Ishikawa (cell line): ENCODE results near the gene DEGS2.

Source experiments
- CEBPB ChIP-seq: IDR thresholded peaks from 2 replicates; pipeline ENCODE4 v1.6.1; 2012
- CREB1 ChIP-seq: IDR thresholded peaks from 2 replicates; pipeline ENCODE4 v1.6.1; 2012; ENCODE audit warnings: low read depth
- EGR1 ChIP-seq: IDR thresholded peaks from 2 replicates; pipeline ENCODE4 v1.6.1; 2012
- EP300 ChIP-seq: IDR thresholded peaks from 2 replicates; pipeline ENCODE4 v1.6.1; 2012; ENCODE audit warnings: borderline replicate concordance
- FOXM1 ChIP-seq: IDR thresholded peaks from 2 replicates; pipeline ENCODE4 v1.6.1; 2012; ENCODE audit warnings: low read depth, borderline replicate concordance
- MAX ChIP-seq: IDR thresholded peaks from 2 replicates; pipeline ENCODE4 v1.6.1; 2012
- NFIC ChIP-seq: IDR thresholded peaks from 2 replicates; pipeline ENCODE4 v1.6.1; 2012
- RAD21 ChIP-seq: IDR thresholded peaks from 2 replicates; pipeline ENCODE4 v1.6.1; 2012; ENCODE audit warnings: low read depth
- TAF1 ChIP-seq: IDR thresholded peaks from 2 replicates; pipeline ENCODE4 v1.6.1; 2012; ENCODE audit warnings: low read depth, mild to moderate bottlenecking
- TCF12 ChIP-seq: IDR thresholded peaks from 2 replicates; pipeline ENCODE4 v1.6.1; 2012; ENCODE audit warnings: low read depth
- TEAD4 ChIP-seq: IDR thresholded peaks from 2 replicates; pipeline ENCODE4 v1.6.1; 2012
- USF1 ChIP-seq: IDR thresholded peaks from 2 replicates; pipeline ENCODE4 v1.6.1; 2012
- YY1 ChIP-seq: IDR thresholded peaks from 2 replicates; pipeline ENCODE4 v1.6.1; 2012; ENCODE audit warnings: low read depth
- ZBTB7A ChIP-seq: IDR thresholded peaks from 2 replicates; pipeline ENCODE4 v1.6.1; 2012; ENCODE audit warnings: low read depth
- TF ChIP-seq, protein P1 (sequence below): IDR thresholded peaks from 2 replicates; pipeline ENCODE4 v1.6.1; 2012; ENCODE audit warnings: low read depth, mild to moderate bottlenecking

Gene DEGS2

GRCh38 chr14:100130521-100130920 is 28.9 kb downstream of the DEGS2 start:
- no peak for TF ChIP-seq CEBPB
- no peak for TF ChIP-seq CREB1
- TF ChIP-seq TCF12 = no peak
- TF ChIP-seq NFIC = no peak
- no peak for TF ChIP-seq USF1
- no peak for TF ChIP-seq FOXM1
- no peak for TF ChIP-seq EP300
- no peak for TF ChIP-seq YY1

GRCh38 chr14:100129161-100129589 is 30.3 kb downstream of the DEGS2 start:
- no peak for TF ChIP-seq YY1
- TF ChIP-seq RAD21 = no peak

DNA sequence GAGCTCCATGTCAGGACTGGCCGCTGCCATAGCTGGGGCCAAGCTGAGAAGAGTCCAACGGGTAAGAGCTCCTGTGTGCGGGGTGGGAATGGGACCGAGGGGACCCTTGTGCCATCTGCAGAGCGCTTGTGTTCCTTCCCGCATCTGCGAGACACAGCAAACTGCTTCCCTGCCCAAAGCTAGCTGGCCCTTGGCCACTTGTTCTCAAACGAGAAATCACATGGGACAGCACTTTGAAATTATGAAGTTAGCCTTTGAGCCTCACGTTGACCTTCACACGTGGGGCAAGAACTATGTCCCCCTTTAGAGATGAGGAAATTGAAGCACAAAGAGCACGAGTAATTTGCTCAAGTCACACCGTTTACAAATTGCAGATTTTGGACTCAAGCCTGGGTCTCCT is 30.8 kb downstream of the DEGS2 start:
- TF ChIP-seq CREB1 (no peak), NFIC (no peak), TEAD4 (no peak), TCF12 (no peak), USF1 (no peak), RAD21 (no peak), MAX (no peak), EGR1 (no peak), YY1 (no peak), TAF1 (no peak), FOXM1 (no peak), EP300 (no peak), CEBPB (no peak), ZBTB7A (no peak)
- TF ChIP-seq, protein P1, sequence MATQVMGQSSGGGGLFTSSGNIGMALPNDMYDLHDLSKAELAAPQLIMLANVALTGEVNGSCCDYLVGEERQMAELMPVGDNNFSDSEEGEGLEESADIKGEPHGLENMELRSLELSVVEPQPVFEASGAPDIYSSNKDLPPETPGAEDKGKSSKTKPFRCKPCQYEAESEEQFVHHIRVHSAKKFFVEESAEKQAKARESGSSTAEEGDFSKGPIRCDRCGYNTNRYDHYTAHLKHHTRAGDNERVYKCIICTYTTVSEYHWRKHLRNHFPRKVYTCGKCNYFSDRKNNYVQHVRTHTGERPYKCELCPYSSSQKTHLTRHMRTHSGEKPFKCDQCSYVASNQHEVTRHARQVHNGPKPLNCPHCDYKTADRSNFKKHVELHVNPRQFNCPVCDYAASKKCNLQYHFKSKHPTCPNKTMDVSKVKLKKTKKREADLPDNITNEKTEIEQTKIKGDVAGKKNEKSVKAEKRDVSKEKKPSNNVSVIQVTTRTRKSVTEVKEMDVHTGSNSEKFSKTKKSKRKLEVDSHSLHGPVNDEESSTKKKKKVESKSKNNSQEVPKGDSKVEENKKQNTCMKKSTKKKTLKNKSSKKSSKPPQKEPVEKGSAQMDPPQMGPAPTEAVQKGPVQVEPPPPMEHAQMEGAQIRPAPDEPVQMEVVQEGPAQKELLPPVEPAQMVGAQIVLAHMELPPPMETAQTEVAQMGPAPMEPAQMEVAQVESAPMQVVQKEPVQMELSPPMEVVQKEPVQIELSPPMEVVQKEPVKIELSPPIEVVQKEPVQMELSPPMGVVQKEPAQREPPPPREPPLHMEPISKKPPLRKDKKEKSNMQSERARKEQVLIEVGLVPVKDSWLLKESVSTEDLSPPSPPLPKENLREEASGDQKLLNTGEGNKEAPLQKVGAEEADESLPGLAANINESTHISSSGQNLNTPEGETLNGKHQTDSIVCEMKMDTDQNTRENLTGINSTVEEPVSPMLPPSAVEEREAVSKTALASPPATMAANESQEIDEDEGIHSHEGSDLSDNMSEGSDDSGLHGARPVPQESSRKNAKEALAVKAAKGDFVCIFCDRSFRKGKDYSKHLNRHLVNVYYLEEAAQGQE = no peak

- TF ChIP-seq CREB1 = no peak
- no peak for TF ChIP-seq EP300
- no peak for TF ChIP-seq ZBTB7A
- TF ChIP-seq FOXM1 = no peak
- TF ChIP-seq MAX = no peak
- TF ChIP-seq TEAD4 = no peak
- no peak for TF ChIP-seq YY1
- TF ChIP-seq, protein P1 = no peak
- TF ChIP-seq RAD21 = no peak
- no peak for TF ChIP-seq TCF12
- TF ChIP-seq USF1 = no peak
- TF ChIP-seq CEBPB = no peak
- no peak for TF ChIP-seq EGR1
- no peak for TF ChIP-seq NFIC
- TF ChIP-seq TAF1 = no peak
Measured at GRCh38 chr14:100127853-100128455, 31.5 kb downstream of the DEGS2 start.

GRCh38 chr14:100126401-100126800 is 33.0 kb downstream of the DEGS2 start:
- no peak for TF ChIP-seq CEBPB
- no peak for TF ChIP-seq TCF12
- TF ChIP-seq FOXM1 = no peak
- TF ChIP-seq EP300 = no peak
- TF ChIP-seq USF1 = no peak
